HEK293 (cell line): Measurements from ENCODE around the gene SLC16A11.

Experiments used
- CTCF ChIA-PET: fragments of 350-600 bp; formaldehyde crosslinking; extraction: SDS; loops from one replicate; lab custom pipeline; 2021; ENCODE audit warnings: antibody characterized with exemption; lab: Yijun Ruan, JAX
- POLR2A ChIA-PET: fragments of 300-600 bp; formaldehyde crosslinking; extraction: SDS; loops from one replicate; lab custom pipeline; 2020; ENCODE audit warnings: antibody characterized with exemption, inconsistent platforms; lab: Yijun Ruan, JAX
- H3K27ac ChIP-seq: fragments of 200-500 bp; sonication (Bioruptor generic); 2 replicates; pipeline ENCODE4 v1.5.1; 2014; ENCODE audit warnings: low read depth, low read length, control low read depth, inconsistent platforms; ENCODE audit errors: extremely low read depth
- H3K36me3 ChIP-seq, 2 experiments: fragments of 200-500 bp in 1 of 2; sonication (Bioruptor generic) in 1 of 2; 1 replicate in 1 of 2; 2 replicates in 1 of 2; pipeline ENCODE4 v1.5.1; 2014 to 2017; ENCODE audit warnings: inconsistent platforms in 2 of 2, low read length in 2 of 2; ENCODE audit not compliant: control insufficient read depth in 2 of 2, insufficient read depth in 1 of 2
- H3K4me1 ChIP-seq: fragments of 200-500 bp; sonication (Bioruptor generic); 2 replicates; pipeline ENCODE4 v1.5.1; 2014; ENCODE audit warnings: mild to moderate bottlenecking, low read length, inconsistent platforms; ENCODE audit not compliant: control insufficient read depth, insufficient read depth
- H3K4me3 ChIP-seq: 2 replicates; pipeline ENCODE4 v1.5.1; 2011; ENCODE audit warnings: low read depth, mild to moderate bottlenecking, control low read depth, low read length, moderate library complexity
- H3K9me3 ChIP-seq: fragments of 200-500 bp; sonication (Bioruptor generic); 2 replicates; pipeline ENCODE4 v1.5.1; 2014; ENCODE audit warnings: low read depth, low read length, inconsistent platforms; ENCODE audit not compliant: control insufficient read depth, insufficient read depth
- EGR2 ChIP-seq: fragments of 450-650 bp; formaldehyde crosslinking; IDR thresholded peaks from 2 replicates; pipeline ENCODE4 v1.5.1; 2016; ENCODE audit warnings: low read depth, missing biosample characterization, missing genetic modification characterization
- KLF16 ChIP-seq: fragments of 450-650 bp; formaldehyde crosslinking; IDR thresholded peaks from 2 replicates; pipeline ENCODE4 v1.5.1; 2017; ENCODE audit warnings: missing biosample characterization, missing genetic modification characterization
- SALL2 ChIP-seq: fragments of 450-650 bp; formaldehyde crosslinking; IDR thresholded peaks from 2 replicates; pipeline ENCODE4 v1.5.0; 2017; ENCODE audit warnings: missing biosample characterization, mild to moderate bottlenecking, missing genetic modification characterization, borderline replicate concordance
- YY2 ChIP-seq: fragments of 450-650 bp; formaldehyde crosslinking; IDR thresholded peaks from 2 replicates; pipeline ENCODE4 v1.5.1; 2016; ENCODE audit warnings: missing biosample characterization, missing genetic modification characterization
- ZFP37 ChIP-seq: fragments of 450-650 bp; formaldehyde crosslinking; IDR thresholded peaks from 2 replicates; pipeline ENCODE4 v1.5.1; 2016; ENCODE audit warnings: missing biosample characterization, missing genetic modification characterization
- ZNF174 ChIP-seq: fragments of 450-650 bp; formaldehyde crosslinking; IDR thresholded peaks from 2 replicates; pipeline ENCODE4 v1.5.0; 2017; ENCODE audit warnings: missing biosample characterization, mild to moderate bottlenecking, missing genetic modification characterization
- ZNF302 ChIP-seq: fragments of 450-650 bp; formaldehyde crosslinking; IDR thresholded peaks from 2 replicates; pipeline ENCODE4 v1.5.1; 2016; ENCODE audit warnings: missing biosample characterization, missing genetic modification characterization, low read depth
- ZNF341 ChIP-seq: fragments of 450-650 bp; formaldehyde crosslinking; IDR thresholded peaks from 2 replicates; pipeline ENCODE4; 2016; ENCODE audit warnings: low read depth, missing biosample characterization, missing genetic modification characterization
- ZNF394 ChIP-seq: fragments of 450-650 bp; formaldehyde crosslinking; IDR thresholded peaks from 2 replicates; pipeline ENCODE4 v1.5.1; 2016; ENCODE audit warnings: missing biosample characterization, missing genetic modification characterization, mild to moderate bottlenecking, moderate library complexity, borderline replicate concordance
- ZNF510 ChIP-seq: fragments of 450-650 bp; formaldehyde crosslinking; IDR thresholded peaks from 2 replicates; pipeline ENCODE4 v1.5.1; 2018; ENCODE audit warnings: mild to moderate bottlenecking, missing genetic modification characterization, missing biosample characterization; ENCODE audit not compliant: insufficient replicate concordance
- ZNF558 ChIP-seq: fragments of 450-650 bp; formaldehyde crosslinking; IDR thresholded peaks from 2 replicates; pipeline ENCODE4 v1.5.1; 2016; ENCODE audit warnings: missing biosample characterization, missing genetic modification characterization
- ZNF561 ChIP-seq: fragments of 450-650 bp; IDR thresholded peaks from 2 replicates; pipeline ENCODE4 v1.5.1; 2018; ENCODE audit warnings: missing biosample characterization, missing genetic modification characterization, borderline replicate concordance
- TF ChIP-seq, protein P1 (sequence below): fragments of 450-650 bp; formaldehyde crosslinking; IDR thresholded peaks from 2 replicates; pipeline ENCODE4 v1.5.1; 2016; ENCODE audit warnings: missing biosample characterization, missing genetic modification characterization, borderline replicate concordance
- TF ChIP-seq, protein P2 (sequence below): fragments of 450-650 bp; formaldehyde crosslinking; IDR thresholded peaks from 2 replicates; pipeline ENCODE4 v1.5.1; 2016; ENCODE audit warnings: missing biosample characterization, missing genetic modification characterization

Gene SLC16A11

DNA sequence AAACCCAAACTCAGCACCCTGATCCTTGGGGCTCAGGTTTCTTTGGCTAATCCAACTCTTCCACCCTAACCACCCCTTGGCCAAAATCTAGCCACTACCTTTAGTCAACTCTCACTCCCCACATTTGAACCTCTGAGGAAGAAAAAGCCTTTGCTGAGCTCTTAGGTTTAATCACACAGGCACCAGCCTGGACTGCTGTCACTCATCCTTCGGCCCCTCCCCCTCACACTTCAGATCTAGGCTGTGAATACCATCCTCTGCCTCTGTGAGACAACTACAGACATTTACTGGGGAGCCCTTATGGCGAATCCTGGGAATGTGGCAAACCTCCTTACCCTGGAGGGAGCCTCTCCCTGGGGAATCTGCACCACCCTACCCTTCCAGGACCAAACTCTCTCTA, 36.7 kb downstream of the SLC16A11 start (continued):
- TF ChIP-seq YY2 (tag by site-specific recombination) (no peak), ZNF174 (tag by site-specific recombination) (no peak), ZNF510 (tag by site-specific recombination) (no peak)
- TF ChIP-seq, protein P1, sequence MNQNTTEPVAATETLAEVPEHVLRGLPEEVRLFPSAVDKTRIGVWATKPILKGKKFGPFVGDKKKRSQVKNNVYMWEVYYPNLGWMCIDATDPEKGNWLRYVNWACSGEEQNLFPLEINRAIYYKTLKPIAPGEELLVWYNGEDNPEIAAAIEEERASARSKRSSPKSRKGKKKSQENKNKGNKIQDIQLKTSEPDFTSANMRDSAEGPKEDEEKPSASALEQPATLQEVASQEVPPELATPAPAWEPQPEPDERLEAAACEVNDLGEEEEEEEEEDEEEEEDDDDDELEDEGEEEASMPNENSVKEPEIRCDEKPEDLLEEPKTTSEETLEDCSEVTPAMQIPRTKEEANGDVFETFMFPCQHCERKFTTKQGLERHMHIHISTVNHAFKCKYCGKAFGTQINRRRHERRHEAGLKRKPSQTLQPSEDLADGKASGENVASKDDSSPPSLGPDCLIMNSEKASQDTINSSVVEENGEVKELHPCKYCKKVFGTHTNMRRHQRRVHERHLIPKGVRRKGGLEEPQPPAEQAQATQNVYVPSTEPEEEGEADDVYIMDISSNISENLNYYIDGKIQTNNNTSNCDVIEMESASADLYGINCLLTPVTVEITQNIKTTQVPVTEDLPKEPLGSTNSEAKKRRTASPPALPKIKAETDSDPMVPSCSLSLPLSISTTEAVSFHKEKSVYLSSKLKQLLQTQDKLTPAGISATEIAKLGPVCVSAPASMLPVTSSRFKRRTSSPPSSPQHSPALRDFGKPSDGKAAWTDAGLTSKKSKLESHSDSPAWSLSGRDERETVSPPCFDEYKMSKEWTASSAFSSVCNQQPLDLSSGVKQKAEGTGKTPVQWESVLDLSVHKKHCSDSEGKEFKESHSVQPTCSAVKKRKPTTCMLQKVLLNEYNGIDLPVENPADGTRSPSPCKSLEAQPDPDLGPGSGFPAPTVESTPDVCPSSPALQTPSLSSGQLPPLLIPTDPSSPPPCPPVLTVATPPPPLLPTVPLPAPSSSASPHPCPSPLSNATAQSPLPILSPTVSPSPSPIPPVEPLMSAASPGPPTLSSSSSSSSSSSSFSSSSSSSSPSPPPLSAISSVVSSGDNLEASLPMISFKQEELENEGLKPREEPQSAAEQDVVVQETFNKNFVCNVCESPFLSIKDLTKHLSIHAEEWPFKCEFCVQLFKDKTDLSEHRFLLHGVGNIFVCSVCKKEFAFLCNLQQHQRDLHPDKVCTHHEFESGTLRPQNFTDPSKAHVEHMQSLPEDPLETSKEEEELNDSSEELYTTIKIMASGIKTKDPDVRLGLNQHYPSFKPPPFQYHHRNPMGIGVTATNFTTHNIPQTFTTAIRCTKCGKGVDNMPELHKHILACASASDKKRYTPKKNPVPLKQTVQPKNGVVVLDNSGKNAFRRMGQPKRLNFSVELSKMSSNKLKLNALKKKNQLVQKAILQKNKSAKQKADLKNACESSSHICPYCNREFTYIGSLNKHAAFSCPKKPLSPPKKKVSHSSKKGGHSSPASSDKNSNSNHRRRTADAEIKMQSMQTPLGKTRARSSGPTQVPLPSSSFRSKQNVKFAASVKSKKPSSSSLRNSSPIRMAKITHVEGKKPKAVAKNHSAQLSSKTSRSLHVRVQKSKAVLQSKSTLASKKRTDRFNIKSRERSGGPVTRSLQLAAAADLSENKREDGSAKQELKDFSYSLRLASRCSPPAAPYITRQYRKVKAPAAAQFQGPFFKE (tag by site-specific recombination): no peak

DNA sequence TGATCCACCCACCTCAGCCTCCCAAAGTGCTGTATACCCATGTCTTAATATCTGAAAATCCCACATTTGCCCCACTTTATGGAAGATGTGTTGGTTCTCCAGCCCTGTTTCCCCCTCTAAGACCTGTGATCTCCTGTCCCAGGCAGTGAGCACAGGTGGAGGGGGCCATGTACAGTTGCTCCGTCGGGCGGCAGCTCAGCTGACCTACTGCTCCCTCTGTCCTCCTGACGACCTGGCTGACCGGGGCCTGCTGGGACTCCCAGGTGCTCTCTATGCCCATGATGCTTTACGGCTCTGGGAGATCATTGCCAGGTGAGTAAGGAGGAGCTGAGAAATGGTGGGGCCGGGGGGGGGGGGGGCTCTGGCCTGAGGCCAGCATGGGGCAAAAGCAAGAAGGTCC, 38.2 kb downstream of the SLC16A11 start:
- Histone ChIP-seq H3K4me3 (no peak overlapping the region), H3K4me1 (no peaks in the 10 kb centered on the region), H3K9me3 (no peaks in the 10 kb centered on the region), H3K36me3 (peaks cover 7 to 43% of the 10 kb centered on the region in 2 experiments), H3K27ac (no peak overlapping the region)
- ChIA-PET POLR2A (interaction anchor here (0.6 to 0.7 kb wide), 2 partner anchors 33 to 560 kb away, joined by 5 to 6 read pairs; no protein-coding TSS in a partner anchor), CTCF (interaction anchor here (0.9 to 8.7 kb wide), 9 partner anchors 12 to 339 kb away, joined by 4 to 169 read pairs (median 24); partner anchors contain the start of gene BCL6B)
- TF ChIP-seq ZNF341 (tag by site-specific recombination) (no peak), SALL2 (tag by site-specific recombination) (no peak), ZNF394 (no peak), ZNF561 (tag by site-specific recombination) (no peak), KLF16 (tag by site-specific recombination) (no peak), ZNF174 (tag by site-specific recombination) (no peak), ZNF302 (tag by site-specific recombination) (no peak), EGR2 (tag by site-specific recombination) (no peak), ZNF558 (tag by site-specific recombination) (no peak), ZFP37 (no peak)
- TF ChIP-seq, protein P2, sequence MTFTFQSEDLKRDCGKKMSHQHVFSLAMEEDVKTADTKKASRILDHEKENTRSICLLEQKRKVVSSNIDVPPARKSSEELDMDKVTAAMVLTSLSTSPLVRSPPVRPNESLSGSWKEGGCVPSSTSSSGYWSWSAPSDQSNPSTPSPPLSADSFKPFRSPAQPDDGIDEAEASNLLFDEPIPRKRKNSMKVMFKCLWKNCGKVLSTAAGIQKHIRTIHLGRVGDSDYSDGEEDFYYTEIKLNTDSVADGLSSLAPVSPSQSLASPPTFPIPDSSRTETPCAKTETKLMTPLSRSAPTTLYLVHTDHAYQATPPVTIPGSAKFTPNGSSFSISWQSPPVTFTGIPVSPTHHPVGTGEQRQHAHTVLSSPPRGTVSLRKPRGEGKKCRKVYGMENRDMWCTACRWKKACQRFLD (tag by site-specific recombination): no peak
- TF ChIP-seq, protein P1 (tag by site-specific recombination): no peak
